ENCODE measurements around the gene USP3. TPM values are rescaled to one million over a fixed set of nuclear protein-coding genes. Genes with fewer than 3 reads are reported as not detected.

USP3 gene
- total RNA-seq, 1 donor from 2014 or later, result 62.5 TPM

- Histone ChIP-seq H3K4me3 (no peak overlapping the region), H3K9me3 (no peaks in the 10 kb centered on the region), H3K36me3 (peaks cover 100% of the 10 kb centered on the region), H3K4me1 (no peaks in the 10 kb centered on the region), H3K27me3 (no peaks in the 10 kb centered on the region), H3K27ac (no peak overlapping the region)
- no peak for TF ChIP-seq CTCF (IDR thresholded peaks at IDR 0.05)
- intact Hi-C loops (cut with DNase I), result no loop called here
- ATAC-seq, result no peak
- DNase-seq, result no peak
Measured at GRCh38 chr15:63626955-63627354, 122.6 kb downstream of the USP3 start.

GRCh38 chr15:63628123-63628822 lies 123.9 kb downstream of the USP3 start:
- DNase-seq, result no peak

GRCh38 chr15:63630036-63630751 lies 125.8 kb downstream of the USP3 start:
- no peak overlapping the region for H3K4me3 ChIP-seq
- no peak overlapping the region for H3K27ac ChIP-seq
- intact Hi-C loops (cut with DNase I), result no loop called here
- H3K27me3 ChIP-seq, result no peaks in the 10 kb centered on the region
- H3K9me3 ChIP-seq, result no peaks in the 10 kb centered on the region
- TF ChIP-seq CTCF (IDR thresholded peaks at IDR 0.05), result no peak
- DNase-seq, result no peak
- H3K4me1 ChIP-seq, result no peaks in the 10 kb centered on the region
- ATAC-seq, result no peak
- H3K36me3 ChIP-seq, result peaks cover 100% of the 10 kb centered on the region

More at GRCh38 chr15:63628123-63628822, 123.9 kb downstream of the USP3 start:
- H3K27ac ChIP-seq, result no peak overlapping the region
- H3K9me3 ChIP-seq, result no peaks in the 10 kb centered on the region
- TF ChIP-seq CTCF (IDR thresholded peaks at IDR 0.05), result no peak
- intact Hi-C loops (cut with DNase I), result no loop called here
- H3K36me3 ChIP-seq, result peaks cover 100% of the 10 kb centered on the region
- no peak overlapping the region for H3K4me3 ChIP-seq
- H3K27me3 ChIP-seq, result no peaks in the 10 kb centered on the region
- ATAC-seq, result no peak
- H3K4me1 ChIP-seq, result no peaks in the 10 kb centered on the region

- no peaks in the 10 kb centered on the region for H3K27me3 ChIP-seq
- intact Hi-C loops (cut with DNase I), result no loop called here
- peaks cover 100% of the 10 kb centered on the region for H3K36me3 ChIP-seq
- ATAC-seq, result no peak
- no peaks in the 10 kb centered on the region for H3K9me3 ChIP-seq
- no peak for DNase-seq
- H3K27ac ChIP-seq, result no peak overlapping the region
- H3K4me1 ChIP-seq, result no peaks in the 10 kb centered on the region
- H3K4me3 ChIP-seq, result no peak overlapping the region
- no peak for TF ChIP-seq CTCF (IDR thresholded peaks at IDR 0.05)
Measured at GRCh38 chr15:63633312-63633711, 128.9 kb downstream of the USP3 start.

- no peaks in the 10 kb centered on the region for H3K4me1 ChIP-seq
- intact Hi-C loops (cut with DNase I), result no loop called here
- no peaks in the 10 kb centered on the region for H3K9me3 ChIP-seq
- peaks cover 100% of the 10 kb centered on the region for H3K36me3 ChIP-seq
- ATAC-seq, result no peak
- no peak for TF ChIP-seq CTCF (IDR thresholded peaks at IDR 0.05)
- H3K27ac ChIP-seq, result no peak overlapping the region
- H3K4me3 ChIP-seq, result no peak overlapping the region
- H3K27me3 ChIP-seq, result no peaks in the 10 kb centered on the region
- DNase-seq, result no peak
Measured at GRCh38 chr15:63634154-63634553, 129.8 kb downstream of the USP3 start.

All from upper lobe of right lung (tissue), 1 donor.